ENCODE measurements around the gene MIA3.

MIA3 gene

DNA sequence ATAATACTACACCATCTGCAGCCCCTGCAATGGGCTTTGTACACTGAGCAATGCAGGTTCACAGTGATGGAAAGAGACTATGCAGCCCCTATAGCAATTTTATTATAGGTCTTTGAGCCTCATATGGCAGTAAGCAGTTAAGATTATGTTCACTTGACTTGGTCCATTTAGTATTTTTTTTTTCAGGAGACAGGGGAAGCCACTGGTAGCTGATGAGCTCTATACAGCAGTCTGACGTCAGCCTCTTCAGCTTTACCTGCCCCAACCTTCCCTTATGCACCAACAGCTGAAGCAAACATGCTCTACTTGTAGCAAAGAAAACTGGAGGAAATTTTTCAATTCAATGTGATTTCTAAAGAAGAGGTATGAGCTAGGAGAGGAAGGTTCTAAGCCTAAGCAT is 62.2 kb downstream of the MIA3 start:
- no peak for DNase-seq

DNA sequence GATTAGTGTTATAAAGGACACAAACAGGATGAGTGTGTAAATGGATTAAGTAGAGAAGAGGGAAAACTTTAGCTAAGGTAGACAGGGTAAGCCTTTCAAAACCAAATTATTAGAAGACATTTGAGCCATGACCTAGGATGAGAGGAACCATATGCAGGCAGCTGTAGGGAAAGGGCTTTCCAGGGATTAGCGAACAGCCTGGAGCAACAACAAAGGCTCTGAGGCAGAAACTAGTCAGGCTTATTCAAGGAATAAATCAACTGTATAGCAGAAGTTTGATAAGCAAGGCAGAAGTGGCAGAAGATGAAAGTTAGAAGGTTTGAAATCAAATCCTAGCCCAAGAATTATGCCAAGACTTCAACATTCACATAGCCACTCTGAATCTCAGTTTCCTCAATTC is 73.1 kb downstream of the MIA3 start:
- no peak for DNase-seq

DNA sequence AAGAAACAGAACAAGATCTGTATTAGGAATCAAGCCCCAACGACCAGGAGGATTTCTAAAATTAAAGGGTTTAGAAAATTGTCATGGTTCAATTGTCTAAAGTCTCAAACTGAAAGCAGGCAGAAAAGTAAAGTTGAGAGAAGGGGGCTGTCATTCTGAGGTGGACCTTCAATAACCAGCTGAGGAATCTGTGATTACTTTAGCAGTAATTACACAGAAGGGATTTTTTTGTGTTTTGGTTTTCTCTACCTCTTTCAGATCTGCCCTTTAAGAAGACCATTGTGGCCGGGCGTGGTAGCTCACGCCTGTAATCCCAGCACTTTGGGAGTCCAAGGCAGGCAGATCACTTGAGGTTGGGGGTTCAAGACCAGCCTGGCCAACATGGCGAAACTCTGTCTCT is 77.0 kb downstream of the MIA3 start:
- DNase-seq = no peak

DNA sequence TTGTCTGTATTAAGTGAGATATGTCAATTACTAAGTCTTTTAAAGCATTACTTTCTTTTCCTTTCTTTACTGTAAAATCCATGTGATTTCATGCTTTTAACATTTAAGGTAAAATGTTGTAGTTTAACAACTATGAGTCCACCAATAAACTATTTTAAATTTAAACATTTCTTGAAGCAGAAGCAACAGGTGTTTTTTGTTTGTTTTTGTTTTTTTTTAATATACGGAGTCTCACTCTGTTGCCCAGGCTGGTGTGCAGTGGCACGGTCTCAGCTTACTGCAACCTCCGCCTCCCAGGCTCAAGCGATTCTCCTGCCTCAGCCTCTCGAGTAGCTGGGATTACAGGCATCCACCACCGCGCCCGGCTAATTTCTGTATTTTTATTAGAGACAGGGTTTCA is 78.8 kb downstream of the MIA3 start:
- DNase-seq = no peak

DNA sequence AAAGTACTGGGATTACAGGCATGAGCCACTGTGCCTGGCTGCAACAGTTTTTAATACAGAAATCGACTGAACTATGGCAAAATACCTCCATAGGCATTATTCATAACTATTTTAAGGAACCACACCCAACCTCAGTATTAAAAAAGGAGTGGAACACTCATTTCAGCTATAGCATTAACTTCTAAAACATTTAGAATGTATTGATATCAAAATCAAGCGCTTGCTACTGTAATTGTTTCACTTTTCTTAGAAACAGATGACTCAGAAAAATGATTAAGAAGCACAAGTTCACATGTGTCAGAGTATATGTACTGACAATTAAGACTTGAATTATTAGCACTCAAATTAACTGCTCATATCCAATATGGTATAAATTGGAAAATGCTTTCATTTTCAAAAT is 79.3 kb downstream of the MIA3 start:
- DNase-seq = no peak

DNA sequence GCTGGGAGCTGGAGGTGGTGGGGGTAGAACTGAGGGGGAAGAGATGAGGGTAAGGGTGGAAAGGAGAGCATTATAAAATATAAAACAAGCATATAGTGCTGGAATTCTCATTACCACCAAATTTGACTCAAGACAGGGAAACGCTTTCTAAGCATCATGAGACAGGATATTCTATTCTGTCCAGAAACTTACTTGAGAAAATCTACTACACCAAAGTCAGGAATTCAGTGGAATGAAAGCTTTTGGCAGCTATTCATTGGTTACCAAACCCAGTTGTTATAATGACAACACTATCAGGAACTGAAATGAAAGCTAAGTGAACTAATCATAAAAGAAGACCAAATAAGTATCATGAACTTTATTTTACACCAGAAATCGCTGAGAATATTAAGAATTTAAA is 79.9 kb downstream of the MIA3 start:
- DNase-seq = no peak

DNA sequence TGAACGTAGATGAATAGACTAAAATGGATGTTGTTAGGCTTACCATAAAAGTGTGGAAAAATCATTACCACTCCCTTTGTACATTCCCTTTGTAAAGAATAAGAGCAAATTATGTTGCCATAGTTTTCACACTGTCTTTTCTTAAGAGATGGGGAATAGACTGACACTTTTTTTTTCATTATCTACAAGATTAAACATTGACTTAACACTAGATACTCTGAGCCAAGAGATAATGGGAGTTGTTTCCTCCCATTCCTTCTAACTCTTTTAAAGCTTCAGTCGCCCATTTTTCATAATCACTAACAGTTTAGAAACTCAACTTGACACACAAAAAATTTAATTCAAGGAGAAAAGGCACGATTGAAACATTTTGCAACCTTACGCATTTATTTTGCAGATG is 84.3 kb downstream of the MIA3 start:
- DNase-seq = no peak

DNA sequence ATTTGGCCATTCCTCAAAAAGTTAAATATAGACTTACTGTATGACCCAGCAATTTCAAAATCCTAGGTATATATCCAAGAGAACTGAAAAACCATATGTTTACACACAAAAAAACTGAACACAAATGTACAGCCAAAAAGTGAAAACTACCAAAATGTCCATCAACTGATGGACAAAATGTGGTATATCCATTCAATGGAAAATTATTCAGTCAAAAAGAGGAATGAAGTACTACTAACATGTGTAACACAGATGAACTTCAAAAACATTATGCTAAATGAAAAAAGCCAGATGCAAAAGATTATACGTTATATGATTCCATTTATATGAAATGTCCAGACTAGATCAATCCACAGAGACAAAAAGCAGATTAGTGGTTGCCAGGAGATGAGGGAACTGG is 86.4 kb downstream of the MIA3 start:
- no peak for DNase-seq

DNA sequence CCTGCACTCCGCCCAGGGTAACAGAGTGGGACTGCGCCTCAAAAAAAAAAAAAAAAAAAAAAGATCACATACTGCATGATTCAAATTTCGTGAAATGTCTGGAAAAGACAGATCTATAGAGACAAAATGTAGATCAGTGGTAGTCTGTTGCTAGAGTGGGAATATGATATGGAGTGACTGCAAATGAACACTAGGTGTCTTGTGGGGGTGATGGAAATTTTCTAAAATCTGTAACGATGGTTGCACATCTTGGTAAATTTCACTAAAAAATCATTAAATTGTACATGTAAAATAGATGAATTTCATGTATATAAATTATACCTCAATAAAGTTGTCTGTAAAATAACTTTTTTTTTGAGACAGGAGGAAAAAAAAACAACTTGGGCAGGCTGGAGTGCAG is 88.9 kb downstream of the MIA3 start:
- DNase-seq = no peak

DNA sequence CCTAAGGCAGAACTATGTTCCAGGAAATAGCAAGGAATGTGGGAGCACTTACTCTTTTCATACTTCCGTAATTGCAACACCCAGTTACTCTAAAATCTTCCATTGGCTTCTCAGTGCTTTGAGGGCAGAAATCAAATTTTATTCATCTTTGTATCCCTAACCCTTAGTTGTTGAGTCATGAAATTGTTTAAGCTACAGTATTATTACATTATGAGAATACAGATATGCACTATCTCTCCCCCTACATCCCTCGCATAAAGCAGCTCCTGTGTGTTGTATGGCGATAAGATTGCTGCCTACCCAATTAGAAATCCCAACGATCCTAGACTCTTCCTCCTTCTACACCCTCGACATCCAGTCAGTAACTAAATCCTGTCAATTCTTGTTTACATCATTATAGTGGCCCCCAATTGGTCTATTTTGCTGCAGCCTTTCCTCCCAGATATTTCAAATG is 91.8 kb downstream of the MIA3 start:
- no peak for DNase-seq

DNA sequence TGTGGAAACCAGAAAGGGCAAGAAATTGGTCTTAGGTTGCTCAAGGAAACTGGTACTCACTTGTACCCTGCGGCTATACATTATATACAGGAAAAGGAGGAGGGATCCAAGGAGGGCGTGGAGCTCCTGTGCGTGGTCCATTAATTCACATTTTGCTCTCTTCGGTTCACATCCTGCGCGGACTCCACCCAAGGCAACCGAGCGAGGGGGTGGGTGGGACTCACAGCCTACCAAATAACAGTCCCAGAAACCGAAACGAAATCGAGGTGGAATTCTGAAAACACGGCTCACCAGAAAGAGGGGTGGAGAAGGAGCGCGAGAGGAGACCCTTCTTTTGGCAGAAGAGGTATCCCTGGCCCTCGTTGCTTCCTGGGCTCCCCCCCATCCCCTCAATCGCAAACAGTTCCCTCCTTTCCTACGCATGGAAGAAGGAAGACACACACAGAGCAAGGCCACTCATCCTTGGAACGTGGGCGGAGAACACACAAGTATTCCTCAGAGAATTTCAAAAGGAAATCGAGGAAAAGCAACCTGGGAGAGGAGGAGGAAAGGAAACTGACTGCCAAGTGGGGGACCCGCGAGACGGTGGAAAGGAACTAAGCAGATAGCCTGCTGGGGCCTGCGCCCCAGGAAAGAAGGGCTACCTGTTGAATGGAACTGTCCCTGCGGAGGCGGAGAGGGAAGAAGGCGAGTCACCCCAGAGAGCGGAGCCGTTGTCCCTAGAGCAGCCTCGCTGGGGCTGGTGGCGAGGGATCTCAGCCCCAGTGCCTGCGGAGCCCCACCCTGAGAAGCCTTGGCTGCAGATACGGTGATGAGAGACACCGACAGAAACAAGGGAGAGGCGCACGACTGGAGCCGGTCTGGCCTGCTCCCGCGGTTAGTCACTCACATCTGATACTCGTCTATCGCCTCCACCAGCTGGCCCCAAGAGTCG is 93.7 kb downstream of the MIA3 start:
- DNase-seq = peak; percentile 36 to 70 (median 58)

DNA sequence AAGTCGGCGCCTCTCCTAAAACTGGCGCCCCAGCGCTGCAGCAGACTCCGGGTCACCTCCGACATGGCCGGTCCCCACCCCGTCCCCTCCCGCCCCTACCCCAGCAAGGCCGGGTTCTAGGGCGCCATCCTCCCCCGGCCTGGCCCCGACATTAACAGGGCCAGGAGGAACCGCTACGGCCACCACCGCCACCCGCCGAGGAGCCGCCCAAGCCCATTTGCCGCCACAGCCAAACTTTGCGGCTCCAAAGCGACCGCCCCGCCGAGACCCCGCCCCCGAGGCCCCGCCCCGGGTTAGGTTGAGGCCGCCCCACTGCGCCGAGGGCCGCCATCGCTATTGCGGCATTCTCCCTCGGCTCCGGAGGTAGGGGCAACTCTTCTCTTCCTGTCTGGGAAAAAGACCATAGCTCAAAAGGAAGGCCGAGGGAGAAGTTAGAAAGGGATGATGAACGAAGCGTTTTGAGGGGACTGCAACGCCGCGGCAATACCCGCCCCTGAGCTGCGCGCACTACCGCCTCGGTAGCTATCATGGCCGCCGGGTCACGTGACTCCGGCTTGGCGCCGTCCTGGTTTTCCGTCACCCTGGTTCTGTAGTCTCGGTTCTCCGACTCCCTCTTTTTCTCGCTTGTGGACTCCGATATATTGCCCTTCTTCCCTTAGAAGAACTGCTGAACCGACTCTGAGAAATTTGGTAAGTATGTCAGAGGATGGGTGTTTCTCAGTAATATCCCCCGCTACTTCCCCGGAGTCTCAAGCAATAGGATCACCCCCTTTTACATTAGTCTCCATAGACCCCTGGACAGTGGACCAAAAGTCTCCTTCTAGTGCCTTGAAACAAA is 94.6 kb downstream of the MIA3 start, which contains the start of the genes AIDA and BROX:
Gene AIDA (minus strand): TSS at position 239 of the 838 bp plus-strand sequence. CDS start 174 bp downstream, at position 65.
Gene BROX (plus strand): TSS at position 312 of the 838 bp plus-strand sequence. CDS start 3,136 bp downstream, outside the sequence.
- DNase-seq = peak; percentile 86 to 97 (median 92)

DNA sequence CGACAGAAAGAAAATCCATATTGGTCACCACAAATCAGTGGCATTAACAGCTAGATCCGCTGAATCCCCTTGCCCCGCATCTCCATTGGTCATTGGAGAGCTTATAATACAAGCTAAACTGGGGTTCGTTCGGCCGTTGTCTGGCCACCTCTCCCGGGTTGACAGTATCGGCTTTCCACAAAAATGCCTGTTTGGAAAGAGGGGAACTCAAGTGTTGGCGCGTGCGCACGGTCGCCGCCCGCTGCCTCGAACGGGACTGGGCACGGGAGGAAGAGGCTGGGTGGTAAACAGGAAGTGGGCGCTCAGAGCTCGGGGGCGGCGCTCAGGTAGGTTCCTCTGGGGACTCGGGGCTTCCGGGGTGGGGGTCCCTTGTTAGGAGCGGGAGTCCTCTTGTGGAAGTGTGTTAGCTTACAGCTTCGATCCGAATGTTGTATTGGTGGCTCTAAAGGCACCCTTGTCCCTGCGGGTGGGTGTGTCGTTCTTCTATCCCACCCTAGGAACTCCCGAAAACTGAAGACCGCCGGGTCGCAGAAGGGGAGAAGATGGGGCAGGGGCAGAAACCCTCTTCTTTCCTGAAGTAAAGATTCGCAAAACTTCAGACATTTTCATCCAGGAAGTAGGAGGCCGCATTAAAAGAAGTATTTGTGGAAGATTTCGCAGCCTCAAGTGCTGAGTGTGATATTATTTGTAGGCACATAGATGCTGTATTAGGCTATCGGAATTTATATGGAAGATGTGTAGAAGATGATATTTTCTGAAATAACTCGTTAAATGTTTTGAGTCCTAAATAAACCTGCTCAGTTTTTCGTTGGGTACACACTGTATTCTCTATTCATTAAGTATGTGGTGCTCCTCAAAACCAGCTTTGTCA is 95.4 kb downstream of the MIA3 start:
- DNase-seq = peak; percentile 82 to 92 (median 90)

DNA sequence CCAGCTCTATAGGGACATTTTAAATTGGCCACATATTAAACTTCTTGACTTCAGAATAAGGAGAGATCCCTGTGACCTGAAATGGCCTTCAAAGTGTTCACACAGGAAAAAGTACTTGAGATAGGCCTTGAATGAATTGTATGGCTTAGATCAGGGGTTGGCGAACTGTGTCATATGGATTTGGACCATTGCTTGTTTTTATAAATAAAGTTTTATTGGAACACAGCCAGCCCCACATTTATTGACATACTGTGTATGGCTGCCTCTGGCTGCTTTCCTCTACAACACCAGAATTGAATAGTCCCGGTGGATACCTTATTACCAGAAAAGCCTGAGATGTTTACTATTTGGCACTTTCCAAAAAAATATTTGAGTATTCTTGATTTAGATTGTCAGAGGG is 98.5 kb downstream of the MIA3 start:
- no peak for DNase-seq
